K562 (cell line): ENCODE results near the gene GATC. TPM values are rescaled to one million over a fixed set of nuclear protein-coding genes. Genes with fewer than 3 reads are reported as not detected.

ENCODE experiments used
- ELF2 ChIP-seq: fragments of 250-450 bp; sonication (Bioruptor Pico); IDR thresholded peaks from 2 replicates; pipeline ENCODE4 v1.5.0; 2021; ENCODE audit warnings: mild to moderate bottlenecking
- MEF2D ChIP-seq: conservative IDR thresholded peaks from 2 replicates; pipeline ENCODE4 v1.6.1; 2016; ENCODE audit warnings: low read depth, missing genetic modification characterization, missing compliant biosample characterization
- OTX1 ChIP-seq: fragments of 450-650 bp; formaldehyde crosslinking; IDR thresholded peaks from 2 replicates; pipeline ENCODE4 v1.4.0; 2022; ENCODE audit warnings: mild to moderate bottlenecking
- POLR3A ChIP-seq: IDR thresholded peaks from 2 replicates; pipeline ENCODE4 v1.6.1; 2011; ENCODE audit warnings: borderline replicate concordance, mild to moderate bottlenecking, moderate library complexity; ENCODE audit not compliant: insufficient read length, insufficient read depth; ENCODE audit errors: extremely low read depth
- POLR3G ChIP-seq: IDR thresholded peaks from 2 replicates; pipeline ENCODE4 v1.6.1; 2011; ENCODE audit not compliant: insufficient read length, insufficient replicate concordance; ENCODE audit errors: extremely low read depth
- PTTG1 ChIP-seq: fragments of 450-650 bp; IDR thresholded peaks from 2 replicates; pipeline ENCODE4 v1.6.1; 2016; ENCODE audit warnings: low read depth, mild to moderate bottlenecking, missing genetic modification characterization, missing compliant biosample characterization
- ZFP30 ChIP-seq: fragments of 250-450 bp; sonication (Bioruptor Pico); IDR thresholded peaks from 2 replicates; pipeline ENCODE4 v1.8.0; 2022; ENCODE audit warnings: moderate library complexity, mild to moderate bottlenecking, inconsistent platforms, borderline replicate concordance
- polyA plus RNA-seq, 8 experiments: library from polyadenylated mRNA; depleted of rRNA in 4 of 8; stranded (reverse) in 5 of 8; unstranded in 3 of 8; fragments of >200 nt; fragmentation: Nextera tagmentation in 2 of 8; fragmentation: Illumina TruSeq in 1 of 8; extraction: Ambion mirVana in 2 of 8; extraction: Trizol in 1 of 8; gene quantifications; 2 replicates each; pipeline versions ENCODE4 v1.2.1 to v1.2.3, GENCODE V29; 2011 to 2014; ENCODE audit warnings: inconsistent platforms in 1 of 8, missing spikeins in 1 of 8
- total RNA-seq, 7 experiments: library from RNA; depleted of rRNA in 6 of 7; stranded (reverse); fragments of >200 nt in 6 of 7; fragmentation: Illumina TruSeq in 2 of 7; extraction: Trizol in 2 of 7; gene quantifications; 2 replicates each; pipeline versions ENCODE4 v1.2.1 to v1.2.3, GENCODE V29; 2011 to 2021; ENCODE audit warnings: low replicate concordance in 1 of 7
- TF ChIP-seq, protein P1 (sequence below): sonication (generic); formaldehyde crosslinking; IDR thresholded peaks from 2 replicates; pipeline ENCODE4 v1.8.0; 2022; ENCODE audit warnings: mild to moderate bottlenecking, missing genetic modification reagents
- TF ChIP-seq, protein P2 (sequence below): fragments of 250-450 bp; sonication (Bioruptor Pico); IDR thresholded peaks from 2 replicates; pipeline ENCODE4 v1.5.0; 2021
- TF ChIP-seq, protein P3 (sequence below), 3 experiments: IDR thresholded peaks in 2 of 3; conservative IDR thresholded peaks in 1 of 3; 2 replicates each; pipeline ENCODE4 v1.5.1; 2011 to 2012; ENCODE audit warnings: low read length in 3 of 3, mild to moderate bottlenecking in 3 of 3, control low read depth in 2 of 3, improper control_type of control experiment in 1 of 3, inconsistent platforms in 1 of 3, low read depth in 1 of 3, mixed read lengths in 1 of 3, moderate library complexity in 1 of 3; ENCODE audit not compliant: insufficient read depth in 2 of 3
- TF ChIP-seq, protein P4 (sequence below): sonication (generic); formaldehyde crosslinking; IDR thresholded peaks from 2 replicates; pipeline ENCODE4 v1.8.1; 2023; ENCODE audit warnings: mild to moderate bottlenecking, missing genetic modification reagents, moderate library complexity
- TF ChIP-seq, protein P5 (sequence below), 2 experiments: fragments of 450-650 bp in 1 of 2; sonication (generic) in 1 of 2; formaldehyde crosslinking in 1 of 2; IDR thresholded peaks; 2 replicates each; pipeline versions ENCODE4 v1.7.1 to v1.9.0; 2016 to 2022; ENCODE audit warnings: inconsistent platforms in 1 of 2, mild to moderate bottlenecking in 1 of 2, missing genetic modification reagents in 1 of 2

The GATC gene
- total and polyA plus RNA-seq, 9 of the 15 experiments (the other 6 are each of a cell fraction or from before 2014, with no cell fraction given), result 5.8 to 52.6 (median 28.2) TPM

DNA sequence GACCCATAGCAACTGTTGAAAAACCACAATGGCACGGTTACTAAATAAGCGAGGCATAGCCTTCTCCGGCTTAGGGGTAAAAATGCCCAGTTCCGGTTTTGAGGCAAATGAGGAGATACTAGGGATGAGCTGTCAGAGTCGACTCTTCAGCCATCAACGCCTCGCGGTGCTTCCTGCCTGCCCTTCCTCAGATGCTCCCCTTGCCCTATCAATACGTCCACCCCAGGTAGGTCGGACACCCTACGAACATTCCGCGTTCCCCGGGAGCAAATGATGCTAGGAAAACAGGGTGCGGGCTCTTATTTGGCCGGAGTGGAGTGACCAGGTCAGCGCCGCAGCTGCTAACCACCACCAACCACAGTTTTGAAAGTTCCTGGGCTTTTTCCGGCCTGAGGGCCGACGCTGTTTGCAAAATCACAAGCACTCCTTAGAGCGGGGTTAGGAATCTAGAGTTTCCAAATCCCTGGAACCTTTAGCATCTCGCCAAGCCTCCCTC lies 22.1 kb downstream of the GATC start (continued):
- TF ChIP-seq POLR3A, result no peak
- TF ChIP-seq, protein P1, sequence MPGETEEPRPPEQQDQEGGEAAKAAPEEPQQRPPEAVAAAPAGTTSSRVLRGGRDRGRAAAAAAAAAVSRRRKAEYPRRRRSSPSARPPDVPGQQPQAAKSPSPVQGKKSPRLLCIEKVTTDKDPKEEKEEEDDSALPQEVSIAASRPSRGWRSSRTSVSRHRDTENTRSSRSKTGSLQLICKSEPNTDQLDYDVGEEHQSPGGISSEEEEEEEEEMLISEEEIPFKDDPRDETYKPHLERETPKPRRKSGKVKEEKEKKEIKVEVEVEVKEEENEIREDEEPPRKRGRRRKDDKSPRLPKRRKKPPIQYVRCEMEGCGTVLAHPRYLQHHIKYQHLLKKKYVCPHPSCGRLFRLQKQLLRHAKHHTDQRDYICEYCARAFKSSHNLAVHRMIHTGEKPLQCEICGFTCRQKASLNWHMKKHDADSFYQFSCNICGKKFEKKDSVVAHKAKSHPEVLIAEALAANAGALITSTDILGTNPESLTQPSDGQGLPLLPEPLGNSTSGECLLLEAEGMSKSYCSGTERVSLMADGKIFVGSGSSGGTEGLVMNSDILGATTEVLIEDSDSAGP (CRISPR knock-in tag), result no peak
- TF ChIP-seq, protein P2, sequence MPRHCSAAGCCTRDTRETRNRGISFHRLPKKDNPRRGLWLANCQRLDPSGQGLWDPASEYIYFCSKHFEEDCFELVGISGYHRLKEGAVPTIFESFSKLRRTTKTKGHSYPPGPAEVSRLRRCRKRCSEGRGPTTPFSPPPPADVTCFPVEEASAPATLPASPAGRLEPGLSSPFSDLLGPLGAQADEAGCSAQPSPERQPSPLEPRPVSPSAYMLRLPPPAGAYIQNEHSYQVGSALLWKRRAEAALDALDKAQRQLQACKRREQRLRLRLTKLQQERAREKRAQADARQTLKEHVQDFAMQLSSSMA (CRISPR knock-in tag), result no peak
- TF ChIP-seq MEF2D, result no peak
- TF ChIP-seq, protein P3, sequence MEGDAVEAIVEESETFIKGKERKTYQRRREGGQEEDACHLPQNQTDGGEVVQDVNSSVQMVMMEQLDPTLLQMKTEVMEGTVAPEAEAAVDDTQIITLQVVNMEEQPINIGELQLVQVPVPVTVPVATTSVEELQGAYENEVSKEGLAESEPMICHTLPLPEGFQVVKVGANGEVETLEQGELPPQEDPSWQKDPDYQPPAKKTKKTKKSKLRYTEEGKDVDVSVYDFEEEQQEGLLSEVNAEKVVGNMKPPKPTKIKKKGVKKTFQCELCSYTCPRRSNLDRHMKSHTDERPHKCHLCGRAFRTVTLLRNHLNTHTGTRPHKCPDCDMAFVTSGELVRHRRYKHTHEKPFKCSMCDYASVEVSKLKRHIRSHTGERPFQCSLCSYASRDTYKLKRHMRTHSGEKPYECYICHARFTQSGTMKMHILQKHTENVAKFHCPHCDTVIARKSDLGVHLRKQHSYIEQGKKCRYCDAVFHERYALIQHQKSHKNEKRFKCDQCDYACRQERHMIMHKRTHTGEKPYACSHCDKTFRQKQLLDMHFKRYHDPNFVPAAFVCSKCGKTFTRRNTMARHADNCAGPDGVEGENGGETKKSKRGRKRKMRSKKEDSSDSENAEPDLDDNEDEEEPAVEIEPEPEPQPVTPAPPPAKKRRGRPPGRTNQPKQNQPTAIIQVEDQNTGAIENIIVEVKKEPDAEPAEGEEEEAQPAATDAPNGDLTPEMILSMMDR (IDR thresholded peaks at IDR 0.05 in 2 of 3, conservative IDR thresholded peaks at IDR 0.05 in 1 of 3; ENCODE audit: insufficient read depth in 2 of 3, low read depth in 1 of 3, low read length in 3 of 3), result no peak
- no peak for TF ChIP-seq PTTG1 (tag)
- TF ChIP-seq, protein P4, sequence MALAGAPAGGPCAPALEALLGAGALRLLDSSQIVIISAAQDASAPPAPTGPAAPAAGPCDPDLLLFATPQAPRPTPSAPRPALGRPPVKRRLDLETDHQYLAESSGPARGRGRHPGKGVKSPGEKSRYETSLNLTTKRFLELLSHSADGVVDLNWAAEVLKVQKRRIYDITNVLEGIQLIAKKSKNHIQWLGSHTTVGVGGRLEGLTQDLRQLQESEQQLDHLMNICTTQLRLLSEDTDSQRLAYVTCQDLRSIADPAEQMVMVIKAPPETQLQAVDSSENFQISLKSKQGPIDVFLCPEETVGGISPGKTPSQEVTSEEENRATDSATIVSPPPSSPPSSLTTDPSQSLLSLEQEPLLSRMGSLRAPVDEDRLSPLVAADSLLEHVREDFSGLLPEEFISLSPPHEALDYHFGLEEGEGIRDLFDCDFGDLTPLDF (CRISPR knock-in tag), result 0 out of 2 replicates have a peak, but pooled peaks have one; percentile 66
- TF ChIP-seq, protein P5, sequence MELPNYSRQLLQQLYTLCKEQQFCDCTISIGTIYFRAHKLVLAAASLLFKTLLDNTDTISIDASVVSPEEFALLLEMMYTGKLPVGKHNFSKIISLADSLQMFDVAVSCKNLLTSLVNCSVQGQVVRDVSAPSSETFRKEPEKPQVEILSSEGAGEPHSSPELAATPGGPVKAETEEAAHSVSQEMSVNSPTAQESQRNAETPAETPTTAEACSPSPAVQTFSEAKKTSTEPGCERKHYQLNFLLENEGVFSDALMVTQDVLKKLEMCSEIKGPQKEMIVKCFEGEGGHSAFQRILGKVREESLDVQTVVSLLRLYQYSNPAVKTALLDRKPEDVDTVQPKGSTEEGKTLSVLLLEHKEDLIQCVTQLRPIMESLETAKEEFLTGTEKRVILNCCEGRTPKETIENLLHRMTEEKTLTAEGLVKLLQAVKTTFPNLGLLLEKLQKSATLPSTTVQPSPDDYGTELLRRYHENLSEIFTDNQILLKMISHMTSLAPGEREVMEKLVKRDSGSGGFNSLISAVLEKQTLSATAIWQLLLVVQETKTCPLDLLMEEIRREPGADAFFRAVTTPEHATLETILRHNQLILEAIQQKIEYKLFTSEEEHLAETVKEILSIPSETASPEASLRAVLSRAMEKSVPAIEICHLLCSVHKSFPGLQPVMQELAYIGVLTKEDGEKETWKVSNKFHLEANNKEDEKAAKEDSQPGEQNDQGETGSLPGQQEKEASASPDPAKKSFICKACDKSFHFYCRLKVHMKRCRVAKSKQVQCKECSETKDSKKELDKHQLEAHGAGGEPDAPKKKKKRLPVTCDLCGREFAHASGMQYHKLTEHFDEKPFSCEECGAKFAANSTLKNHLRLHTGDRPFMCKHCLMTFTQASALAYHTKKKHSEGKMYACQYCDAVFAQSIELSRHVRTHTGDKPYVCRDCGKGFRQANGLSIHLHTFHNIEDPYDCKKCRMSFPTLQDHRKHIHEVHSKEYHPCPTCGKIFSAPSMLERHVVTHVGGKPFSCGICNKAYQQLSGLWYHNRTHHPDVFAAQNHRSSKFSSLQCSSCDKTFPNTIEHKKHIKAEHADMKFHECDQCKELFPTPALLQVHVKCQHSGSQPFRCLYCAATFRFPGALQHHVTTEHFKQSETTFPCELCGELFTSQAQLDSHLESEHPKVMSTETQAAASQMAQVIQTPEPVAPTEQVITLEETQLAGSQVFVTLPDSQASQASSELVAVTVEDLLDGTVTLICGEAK (IDR thresholded peaks at IDR 0.05), result no peak
- TF ChIP-seq, protein P5 (CRISPR knock-in tag; IDR thresholded peaks at IDR 0.05), result no peak
- TF ChIP-seq ZFP30 (CRISPR knock-in tag), result no peak
- no peak for TF ChIP-seq OTX1 (CRISPR knock-in tag)
- TF ChIP-seq POLR3G, result no peak
- TF ChIP-seq ELF2, result no peak
